ENCODE data around the gene CCDC112. TPM values are rescaled to one million over a fixed set of nuclear protein-coding genes. Genes with fewer than 3 reads are reported as not detected.
"Not testable (repeated sequence)": the region's sequence is repeated elsewhere in the genome, so short reads cannot be mapped to it uniquely, and the experiment has no call there.

CCDC112 gene
- total RNA-seq, 4 donors from 2014 or later: 4.7 to 7.2 (median 4.8) TPM

DNA sequence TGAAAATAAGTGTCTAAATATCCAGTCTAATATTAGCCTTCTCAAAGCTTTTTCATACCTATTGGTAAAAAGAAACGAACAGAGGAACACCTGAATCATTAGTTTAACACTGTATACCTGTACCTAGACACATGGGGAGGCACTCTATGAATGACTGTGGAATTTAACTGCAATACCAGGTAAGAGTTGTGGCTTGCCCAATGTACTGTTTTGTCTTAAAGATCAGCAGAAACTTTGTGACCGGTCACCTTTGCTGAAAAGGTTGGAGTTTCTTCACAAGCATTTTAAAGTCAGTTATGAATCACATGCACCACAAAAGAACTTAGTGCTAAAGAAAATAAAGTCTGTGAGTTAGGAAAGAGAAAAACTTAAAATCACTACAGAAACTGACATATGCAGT is 36.2 kb downstream of the CCDC112 start:
- Histone ChIP-seq H3K9me3 (no peaks in the 10 kb centered on the region), H3K27me3 (no peaks in the 10 kb centered on the region), H3K36me3 (peaks cover 0 to 9% (median 0%) of the 10 kb centered on the region in 3 donors), H3K4me3 (no peak overlapping the region), H3K27ac (no peak overlapping the region), H3K4me1 (peaks cover 6 to 46% (median 12%) of the 10 kb centered on the region in 3 donors)
- WGBS, 2 donors: 31 to 58% methylated on average over 2 of the region's 2 CpGs
- DNase-seq: no peak
- TF ChIP-seq, protein P1, sequence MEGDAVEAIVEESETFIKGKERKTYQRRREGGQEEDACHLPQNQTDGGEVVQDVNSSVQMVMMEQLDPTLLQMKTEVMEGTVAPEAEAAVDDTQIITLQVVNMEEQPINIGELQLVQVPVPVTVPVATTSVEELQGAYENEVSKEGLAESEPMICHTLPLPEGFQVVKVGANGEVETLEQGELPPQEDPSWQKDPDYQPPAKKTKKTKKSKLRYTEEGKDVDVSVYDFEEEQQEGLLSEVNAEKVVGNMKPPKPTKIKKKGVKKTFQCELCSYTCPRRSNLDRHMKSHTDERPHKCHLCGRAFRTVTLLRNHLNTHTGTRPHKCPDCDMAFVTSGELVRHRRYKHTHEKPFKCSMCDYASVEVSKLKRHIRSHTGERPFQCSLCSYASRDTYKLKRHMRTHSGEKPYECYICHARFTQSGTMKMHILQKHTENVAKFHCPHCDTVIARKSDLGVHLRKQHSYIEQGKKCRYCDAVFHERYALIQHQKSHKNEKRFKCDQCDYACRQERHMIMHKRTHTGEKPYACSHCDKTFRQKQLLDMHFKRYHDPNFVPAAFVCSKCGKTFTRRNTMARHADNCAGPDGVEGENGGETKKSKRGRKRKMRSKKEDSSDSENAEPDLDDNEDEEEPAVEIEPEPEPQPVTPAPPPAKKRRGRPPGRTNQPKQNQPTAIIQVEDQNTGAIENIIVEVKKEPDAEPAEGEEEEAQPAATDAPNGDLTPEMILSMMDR (IDR thresholded peaks at IDR 0.05): no peak
- no peak for TF ChIP-seq POLR2A (IDR thresholded peaks at IDR 0.05)
- intact Hi-C loops (cut with DNase I): no loop called here

DNA sequence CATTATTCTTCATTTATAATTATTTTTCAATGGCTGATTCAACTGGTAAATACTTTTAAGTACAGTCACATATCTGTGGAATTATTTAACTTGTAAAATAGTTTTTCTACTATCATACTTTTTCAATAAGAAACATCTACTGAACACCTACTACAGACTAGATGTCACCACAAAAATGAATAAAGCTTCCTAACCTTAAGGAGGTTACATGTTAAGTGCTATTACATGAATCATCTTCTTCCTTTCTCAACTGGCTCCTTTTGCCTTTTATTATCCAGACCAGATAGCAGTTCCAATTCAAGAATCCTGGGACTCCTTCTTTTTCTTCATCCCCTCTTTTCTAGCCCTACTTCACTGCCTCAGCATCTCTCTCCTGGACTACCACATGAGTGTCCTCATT is 38.5 kb downstream of the CCDC112 start:
- peaks cover 6 to 42% (median 12%) of the 10 kb centered on the region in 3 donors for H3K4me1 ChIP-seq
- no peak for DNase-seq
- H3K4me3 ChIP-seq: no peak overlapping the region
- intact Hi-C loops (cut with DNase I): no loop called here
- H3K27ac ChIP-seq: no peak overlapping the region
- no peaks in the 10 kb centered on the region for H3K9me3 ChIP-seq
- H3K36me3 ChIP-seq: no peaks in the 10 kb centered on the region
- H3K27me3 ChIP-seq: no peaks in the 10 kb centered on the region
- no peak for TF ChIP-seq POLR2A (IDR thresholded peaks at IDR 0.05)
- TF ChIP-seq, protein P1 (IDR thresholded peaks at IDR 0.05): no peak

DNA sequence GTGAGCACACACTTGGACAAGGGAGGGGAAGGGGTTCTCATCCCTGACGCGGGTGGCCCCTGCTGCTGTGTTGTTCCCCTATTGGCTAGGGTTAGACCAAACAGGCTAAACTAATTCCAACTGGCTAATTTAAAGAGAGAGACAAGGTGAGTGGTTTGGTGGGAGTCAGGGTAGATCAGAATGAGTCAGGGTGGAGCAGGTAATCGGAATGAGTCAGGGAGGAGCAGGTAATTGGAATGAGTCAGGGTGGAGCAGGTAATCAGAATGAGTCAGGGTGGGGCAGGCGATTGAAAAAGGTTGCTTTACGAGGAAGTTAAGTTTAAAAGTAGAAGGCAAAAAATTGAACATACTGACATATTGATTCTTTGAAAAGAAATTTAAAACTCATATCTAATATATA is 47.1 kb downstream of the CCDC112 start:
- intact Hi-C loops (cut with DNase I): loop anchor here (10.0 kb wide), 1 partner anchor 155 kb away; no protein-coding TSS in a partner anchor
- not testable (repeated sequence) for DNase-seq, H3K4me3 ChIP-seq, H3K9me3 ChIP-seq, H3K27me3 ChIP-seq
- Histone ChIP-seq H3K36me3 (peaks cover 0 to 15% (median 0%) of the 10 kb centered on the region in 3 donors), H3K27ac (peak overlapping the region in 1 of 4 donors; percentile 50), H3K4me1 (peaks cover 0 to 12% (median 0%) of the 10 kb centered on the region in 3 donors)
- 46 to 65% methylated on average over 5 of the region's 5 CpGs for WGBS, 2 donors

DNA sequence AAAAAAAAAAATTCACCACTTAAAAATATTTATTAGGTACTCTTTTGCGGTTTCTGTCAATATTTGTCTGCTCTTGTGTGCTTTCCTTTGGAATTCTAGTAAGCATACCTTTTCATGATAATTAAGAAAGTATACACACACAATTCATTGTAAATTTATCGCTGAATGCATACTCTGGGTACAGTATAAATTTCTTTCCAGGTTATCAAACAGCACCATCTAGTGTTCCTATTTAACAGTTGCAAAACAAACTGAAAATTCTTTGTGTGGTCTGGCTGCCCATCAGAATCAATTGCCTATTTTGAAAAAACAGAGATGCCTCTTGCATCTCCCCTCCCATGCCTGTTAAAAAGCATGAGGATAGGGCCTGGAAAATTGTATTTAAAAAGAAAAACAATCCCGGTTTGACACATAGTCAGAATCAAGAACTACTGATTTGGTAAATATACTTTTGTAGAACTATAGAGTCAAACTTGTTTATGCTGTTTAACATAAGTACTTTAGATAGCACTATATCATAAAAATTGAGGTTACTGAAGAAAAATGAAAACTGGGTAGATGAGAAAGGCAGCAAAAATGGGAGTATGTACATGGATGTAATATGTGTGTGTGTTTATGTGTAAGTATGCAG is 50.0 kb downstream of the CCDC112 start:
- Histone ChIP-seq H3K36me3 (peaks cover 0 to 17% (median 0%) of the 10 kb centered on the region in 3 donors), H3K4me3 (no peak overlapping the region), H3K9me3 (no peaks in the 10 kb centered on the region), H3K27me3 (no peaks in the 10 kb centered on the region), H3K27ac (no peak overlapping the region), H3K4me1 (peaks cover 0 to 22% (median 0%) of the 10 kb centered on the region in 3 donors)
- TF ChIP-seq, protein P1 (IDR thresholded peaks at IDR 0.05): peak; percentile 46 to 75 (median 58)
- no peak for TF ChIP-seq POLR2A (IDR thresholded peaks at IDR 0.05)
- intact Hi-C loops (cut with DNase I): loop anchor here (10.0 kb wide), 1 partner anchor 152 kb away; no protein-coding TSS in a partner anchor
- DNase-seq: no peak
- WGBS, 2 donors: 22 to 27% methylated on average over 3 of the region's 3 CpGs

DNA sequence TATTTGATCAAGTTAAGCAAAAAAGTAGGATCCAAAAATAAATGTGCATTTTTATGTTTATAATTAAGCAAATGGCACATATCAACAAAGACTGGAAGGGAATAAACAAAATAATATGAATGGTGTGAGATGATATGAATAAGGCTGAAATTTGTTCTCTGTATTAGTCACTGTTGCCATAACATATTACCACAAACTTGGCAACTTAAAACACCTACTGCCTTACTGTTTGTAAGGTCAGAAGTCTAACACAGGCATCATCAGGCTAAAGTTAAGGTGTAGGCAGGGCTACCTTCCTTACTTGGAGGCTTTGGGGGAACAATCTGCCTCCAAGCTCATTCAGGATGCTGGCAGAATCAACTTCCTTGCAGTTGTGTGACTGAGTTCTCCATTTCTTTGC is 53.0 kb downstream of the CCDC112 start:
- TF ChIP-seq, protein P1 (IDR thresholded peaks at IDR 0.05): no peak
- TF ChIP-seq POLR2A (IDR thresholded peaks at IDR 0.05): no peak
- DNase-seq: no peak
- Histone ChIP-seq H3K4me3 (no peak overlapping the region), H3K4me1 (peaks cover 0 to 10% (median 0%) of the 10 kb centered on the region in 3 donors), H3K9me3 (no peaks in the 10 kb centered on the region), H3K27ac (no peak overlapping the region), H3K36me3 (peaks cover 0 to 38% (median 0%) of the 10 kb centered on the region in 3 donors), H3K27me3 (no peaks in the 10 kb centered on the region)
- intact Hi-C loops (cut with DNase I): loop anchor here (10.0 kb wide), 1 partner anchor 149 kb away; no protein-coding TSS in a partner anchor

Data from esophagus squamous epithelium (tissue), 5 donors.